ENCODE measurements around the gene BAHCC1.

BAHCC1 gene

GRCh38 chr17:81367171-81367570 is 28.1 kb upstream of the BAHCC1 start:
- DNase-seq (ENCODE audit: low read depth, low spot score) = no peak

GRCh38 chr17:81368161-81369022 is 26.9 kb upstream of the BAHCC1 start:
- DNase-seq (ENCODE audit: low read depth, low spot score) = no peak

- DNase-seq (ENCODE audit: low read depth, low spot score) = no peak
Measured at GRCh38 chr17:81370294-81370693, 25.0 kb upstream of the BAHCC1 start.

GRCh38 chr17:81371910-81372760 is 23.1 kb upstream of the BAHCC1 start:
- no peak for DNase-seq (ENCODE audit: low read depth, low spot score)

GRCh38 chr17:81373536-81374160 is 21.6 kb upstream of the BAHCC1 start:
- DNase-seq (ENCODE audit: low read depth, low spot score) = no peak

- no peak for DNase-seq (ENCODE audit: low read depth, low spot score)
Measured at GRCh38 chr17:81374890-81375289, 20.4 kb upstream of the BAHCC1 start.

- no peak for DNase-seq (ENCODE audit: low read depth, low spot score)
Measured at GRCh38 chr17:81376946-81377714, 18.1 kb upstream of the BAHCC1 start.

- no peak for DNase-seq (ENCODE audit: low read depth, low spot score)
Measured at GRCh38 chr17:81378941-81379511, 16.2 kb upstream of the BAHCC1 start.

- no peak for DNase-seq (ENCODE audit: low read depth, low spot score)
Measured at GRCh38 chr17:81379523-81379942, 15.7 kb upstream of the BAHCC1 start.

- no peak for DNase-seq (ENCODE audit: low read depth, low spot score)
Measured at GRCh38 chr17:81380131-81380530, 15.1 kb upstream of the BAHCC1 start.

- no peak for DNase-seq (ENCODE audit: low read depth, low spot score)
Measured at GRCh38 chr17:81380666-81381518, 14.4 kb upstream of the BAHCC1 start.

GRCh38 chr17:81381632-81382577 is 13.4 kb upstream of the BAHCC1 start:
- no peak for DNase-seq (ENCODE audit: low read depth, low spot score)

GRCh38 chr17:81382851-81383250 is 12.4 kb upstream of the BAHCC1 start:
- DNase-seq (ENCODE audit: low read depth, low spot score) = no peak

- no peak for DNase-seq (ENCODE audit: low read depth, low spot score)
Measured at GRCh38 chr17:81383504-81384421, 11.5 kb upstream of the BAHCC1 start.

- no peak for DNase-seq (ENCODE audit: low read depth, low spot score)
Measured at GRCh38 chr17:81384929-81385319, 10.3 kb upstream of the BAHCC1 start.

- no peak for DNase-seq (ENCODE audit: low read depth, low spot score)
Measured at GRCh38 chr17:81385320-81386111, 9.7 kb upstream of the BAHCC1 start.

GRCh38 chr17:81386141-81386645 is 9.1 kb upstream of the BAHCC1 start:
- DNase-seq (ENCODE audit: low read depth, low spot score) = no peak
